DOHH2 (cell line): ENCODE measurements around the gene CUBN.

Source experiments
- EZH2phosphoT487 ChIP-seq: fragments of 200-600 bp; sonication (generic); IDR thresholded peaks from 2 replicates; pipeline ENCODE4 v1.6.1; 2017; ENCODE audit warnings: borderline replicate concordance, mild to moderate bottlenecking, antibody characterized with exemption, low read length, moderate library complexity, mixed read lengths
- TF ChIP-seq, protein P1 (sequence below): fragments of 200-600 bp; sonication (generic); IDR thresholded peaks from one replicate; pipeline ENCODE4 v1.5.1; 2014; ENCODE audit warnings: antibody characterized with exemption, mild to moderate bottlenecking, low read depth, low read length; ENCODE audit not compliant: poor library complexity, severe bottlenecking

DNA sequence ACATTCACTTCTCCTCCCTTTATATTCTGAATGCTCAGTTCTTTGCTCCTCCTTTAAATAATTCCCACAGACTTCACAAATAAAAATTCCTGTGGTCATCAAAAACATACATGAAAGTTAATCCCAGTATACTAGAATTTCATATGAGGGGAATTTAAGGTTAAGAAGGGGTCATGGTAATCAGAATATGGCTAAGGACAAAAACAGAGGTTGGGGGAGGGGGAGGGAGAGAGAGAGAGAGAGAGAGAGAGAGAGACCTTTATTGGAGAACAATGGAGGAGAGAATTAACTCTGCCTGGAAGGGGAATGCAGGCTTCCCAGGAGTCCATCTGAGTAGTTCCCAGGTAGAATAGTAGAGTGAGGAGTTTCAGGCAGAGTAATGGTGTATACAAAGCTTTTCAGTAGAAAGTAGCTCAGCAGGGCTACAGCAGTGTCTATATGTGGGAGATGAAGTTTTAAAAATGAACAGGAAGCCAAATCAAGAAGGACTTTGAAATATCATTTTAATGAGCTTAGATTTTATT, 5.2 kb upstream of the CUBN start:
- TF ChIP-seq, protein P1, sequence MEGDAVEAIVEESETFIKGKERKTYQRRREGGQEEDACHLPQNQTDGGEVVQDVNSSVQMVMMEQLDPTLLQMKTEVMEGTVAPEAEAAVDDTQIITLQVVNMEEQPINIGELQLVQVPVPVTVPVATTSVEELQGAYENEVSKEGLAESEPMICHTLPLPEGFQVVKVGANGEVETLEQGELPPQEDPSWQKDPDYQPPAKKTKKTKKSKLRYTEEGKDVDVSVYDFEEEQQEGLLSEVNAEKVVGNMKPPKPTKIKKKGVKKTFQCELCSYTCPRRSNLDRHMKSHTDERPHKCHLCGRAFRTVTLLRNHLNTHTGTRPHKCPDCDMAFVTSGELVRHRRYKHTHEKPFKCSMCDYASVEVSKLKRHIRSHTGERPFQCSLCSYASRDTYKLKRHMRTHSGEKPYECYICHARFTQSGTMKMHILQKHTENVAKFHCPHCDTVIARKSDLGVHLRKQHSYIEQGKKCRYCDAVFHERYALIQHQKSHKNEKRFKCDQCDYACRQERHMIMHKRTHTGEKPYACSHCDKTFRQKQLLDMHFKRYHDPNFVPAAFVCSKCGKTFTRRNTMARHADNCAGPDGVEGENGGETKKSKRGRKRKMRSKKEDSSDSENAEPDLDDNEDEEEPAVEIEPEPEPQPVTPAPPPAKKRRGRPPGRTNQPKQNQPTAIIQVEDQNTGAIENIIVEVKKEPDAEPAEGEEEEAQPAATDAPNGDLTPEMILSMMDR = no peak
- no peak for TF ChIP-seq EZH2phosphoT487
